Stimulated activated CD8-positive, alpha-beta memory T cell treated with anti-CD3 and anti-CD28 coated beads, Interleukin-7, amount 100 ng/mL, for 1 hour (primary cell): ENCODE data around the gene FRMD1.

ENCODE experiments used
- DNase-seq, 2 donors: peaks; one replicate each; pipeline ENCODE4 v3.0.0-alpha.2; 2020; ENCODE audit warnings: low read depth in 2 of 2

FRMD1 gene

DNA sequence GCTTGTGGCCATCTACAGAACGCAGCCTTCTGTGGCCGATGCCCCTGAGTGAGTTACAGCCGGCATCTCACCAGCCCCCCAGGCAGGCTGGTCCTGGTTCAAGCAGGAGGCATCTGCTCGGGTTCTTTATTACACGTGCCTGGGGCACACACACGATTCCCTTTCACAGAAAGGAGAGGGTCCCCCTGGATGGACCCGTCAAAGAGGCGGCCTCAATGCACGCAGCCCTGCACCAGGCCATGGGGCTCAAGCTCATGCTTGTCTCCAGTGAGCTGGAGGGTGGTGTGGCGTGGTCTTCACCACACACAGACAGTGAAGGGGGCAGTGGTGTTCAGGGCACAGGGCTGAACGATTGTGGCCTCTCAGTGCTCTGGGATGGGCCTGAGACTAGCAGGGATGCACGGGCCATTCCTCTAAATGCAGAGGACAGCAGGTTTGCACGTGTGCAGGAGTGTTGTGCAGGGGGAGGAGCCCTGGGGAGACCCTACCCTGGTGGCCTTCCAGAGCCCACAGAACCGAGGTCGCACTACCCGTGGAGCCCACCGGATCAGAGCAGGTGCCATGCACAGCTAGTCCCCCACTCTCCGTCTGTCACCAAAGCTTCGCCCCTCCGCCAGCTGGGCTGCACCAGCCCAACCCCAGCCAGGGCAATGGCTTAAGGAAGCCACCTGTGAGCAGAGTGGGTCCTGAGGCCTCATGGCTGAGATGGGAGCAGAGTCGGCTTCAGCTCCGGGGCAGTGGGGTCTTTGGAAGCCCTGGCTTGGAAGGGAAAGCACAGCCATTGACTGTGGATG is 23.1 kb downstream of the FRMD1 start:
- no peak for DNase-seq

DNA sequence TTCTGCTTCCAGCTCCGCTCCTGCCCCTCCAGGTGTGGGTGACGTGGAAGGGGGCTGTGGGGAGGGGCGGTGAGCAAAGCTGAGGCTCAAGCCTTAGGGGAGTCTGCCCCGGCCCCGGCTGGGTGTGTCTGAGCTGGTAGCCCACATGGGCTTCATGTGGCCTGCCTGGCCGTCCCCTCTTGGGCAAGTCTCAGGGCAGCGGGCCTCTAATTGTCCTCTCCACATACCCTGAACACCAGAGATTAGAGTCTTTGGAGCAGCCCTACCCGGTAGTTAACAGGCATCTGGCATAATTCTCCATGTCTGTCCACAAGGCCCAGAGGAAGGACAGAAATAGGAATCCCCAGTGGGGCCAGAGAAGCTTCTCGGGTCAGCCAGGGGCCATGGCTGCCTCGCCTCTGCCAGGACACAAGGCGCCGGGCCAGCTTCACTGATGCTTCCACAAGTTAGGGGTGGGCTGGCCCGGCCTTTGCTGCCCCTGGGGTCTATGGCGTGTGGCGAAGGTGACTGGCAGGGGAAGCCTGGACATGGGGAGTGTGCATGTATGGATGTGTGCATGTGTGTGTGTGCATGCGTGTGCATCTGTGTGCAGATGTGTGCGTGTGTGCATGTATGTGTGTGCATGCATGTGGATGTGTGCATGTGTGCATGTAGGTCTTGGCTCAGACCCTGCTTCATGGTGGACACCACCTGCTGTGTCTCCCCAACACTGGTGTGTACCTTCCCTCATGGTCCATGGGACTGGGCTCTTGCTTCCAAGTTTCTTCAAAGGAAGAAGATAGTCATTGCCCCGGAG is 24.0 kb downstream of the FRMD1 start:
- DNase-seq: no peak

DNA sequence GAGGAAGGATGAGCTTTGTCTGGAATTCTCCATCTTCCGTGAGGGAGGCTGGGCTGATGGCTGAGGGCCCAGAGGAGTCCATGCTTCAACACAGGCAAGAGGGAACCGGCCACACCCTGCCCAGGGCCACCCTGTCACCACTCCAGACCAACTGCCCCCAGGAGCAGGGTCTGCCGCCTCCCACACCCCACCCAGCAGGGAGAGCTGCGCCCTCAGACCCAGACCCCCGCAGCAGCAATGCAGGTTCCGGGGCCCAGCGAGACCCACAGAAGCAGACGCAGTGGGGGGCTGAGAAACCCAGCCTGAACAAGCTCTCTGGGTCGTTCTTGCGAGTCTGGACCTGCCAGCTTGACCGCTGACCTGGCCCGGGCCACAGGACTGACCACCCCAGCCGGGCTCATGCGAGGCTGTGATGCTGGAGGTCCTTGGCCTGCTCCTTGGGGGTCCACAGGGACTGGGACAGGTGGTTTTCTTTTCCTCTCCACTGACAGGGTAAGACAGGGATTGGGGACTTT is 25.0 kb downstream of the FRMD1 start:
- no peak for DNase-seq

DNA sequence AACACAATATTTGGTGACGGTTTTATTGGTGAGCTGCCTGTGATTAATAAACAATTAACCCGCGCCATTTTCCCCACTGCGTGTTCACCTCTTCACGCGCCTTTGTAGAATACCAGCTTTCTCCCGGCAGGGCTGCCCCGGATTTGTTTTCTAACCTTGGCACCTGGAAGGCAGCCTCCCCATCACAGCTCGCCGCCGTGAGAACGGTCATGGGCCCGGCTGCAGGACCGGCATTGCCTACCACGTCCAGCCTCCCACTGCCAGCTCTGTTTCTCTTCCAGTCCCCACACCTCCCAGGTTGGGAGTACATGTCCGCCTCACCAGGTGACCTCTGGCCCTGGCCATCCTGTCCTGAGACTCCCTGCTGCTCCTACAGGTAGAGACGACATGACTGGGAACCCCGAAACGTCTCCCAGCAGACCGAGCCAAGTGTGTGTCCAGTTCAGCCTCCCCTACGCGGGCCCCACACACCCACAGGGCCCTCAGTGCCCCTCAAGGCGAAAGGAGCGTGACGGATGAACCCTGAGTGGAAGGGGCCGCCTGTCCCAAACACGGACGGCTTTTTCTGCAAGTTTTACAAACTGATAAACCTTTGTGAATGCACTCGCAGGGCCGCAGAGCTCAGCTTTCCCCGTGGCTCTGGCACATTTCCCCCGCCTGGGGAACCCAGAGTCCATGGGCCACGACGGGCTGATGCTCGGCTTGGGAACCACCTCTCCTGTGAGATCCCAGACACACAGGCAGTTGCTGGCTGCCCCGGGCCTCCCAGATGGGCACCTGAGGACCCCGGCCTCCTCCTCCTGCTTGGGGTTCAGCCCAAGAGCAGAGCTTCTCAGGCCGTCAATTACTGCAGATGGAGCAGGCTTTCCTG is 25.7 kb downstream of the FRMD1 start:
- no peak for DNase-seq

DNA sequence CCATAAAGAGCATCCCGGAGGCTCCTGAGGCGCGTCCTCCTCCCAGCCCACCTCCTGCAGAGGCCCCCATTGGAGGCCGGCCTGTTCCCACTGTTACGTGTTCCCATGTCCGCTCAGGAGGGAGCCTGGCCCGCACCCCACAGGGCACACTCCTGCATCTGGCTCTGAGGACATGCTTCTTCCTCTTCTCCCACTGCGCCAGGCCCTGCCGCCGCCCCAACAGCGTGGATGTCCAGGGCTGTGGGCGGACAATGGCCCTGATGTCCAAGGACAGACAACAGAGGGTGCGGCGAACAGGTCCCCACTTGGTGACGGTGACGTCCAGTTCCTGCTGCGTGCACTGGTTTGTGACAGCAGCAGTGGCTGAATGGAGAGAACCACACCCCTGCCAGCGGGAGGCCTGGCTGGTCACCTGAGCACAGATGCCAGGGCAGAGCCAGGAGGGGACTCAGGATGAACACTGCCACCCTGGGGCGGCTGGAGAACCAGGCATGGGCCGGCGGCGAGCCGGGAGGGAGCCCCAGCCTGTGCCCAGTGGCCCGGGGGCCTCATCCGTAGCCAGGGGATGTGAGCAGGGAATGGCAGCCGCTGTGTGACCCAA is 26.6 kb downstream of the FRMD1 start:
- DNase-seq: no peak

DNA sequence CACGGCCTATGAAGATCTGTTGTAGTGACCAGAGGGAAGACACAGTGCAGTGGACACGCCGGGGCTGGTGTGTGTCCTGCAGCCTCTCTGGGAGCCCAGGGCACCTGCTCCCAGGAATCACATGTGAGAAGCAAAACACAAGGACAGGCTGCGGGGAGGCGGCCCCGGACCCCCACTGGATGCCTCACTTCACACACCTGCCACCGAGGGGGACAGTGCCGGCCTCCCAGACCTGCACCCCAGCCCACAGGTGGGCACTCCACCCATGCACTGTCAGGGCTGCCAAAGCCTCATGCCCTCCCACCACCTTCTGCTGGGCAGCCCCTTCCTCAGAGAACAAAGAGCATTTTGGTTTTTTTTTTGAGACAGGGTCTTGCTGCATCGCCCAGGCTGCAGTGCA is 27.4 kb downstream of the FRMD1 start:
- DNase-seq: no peak

DNA sequence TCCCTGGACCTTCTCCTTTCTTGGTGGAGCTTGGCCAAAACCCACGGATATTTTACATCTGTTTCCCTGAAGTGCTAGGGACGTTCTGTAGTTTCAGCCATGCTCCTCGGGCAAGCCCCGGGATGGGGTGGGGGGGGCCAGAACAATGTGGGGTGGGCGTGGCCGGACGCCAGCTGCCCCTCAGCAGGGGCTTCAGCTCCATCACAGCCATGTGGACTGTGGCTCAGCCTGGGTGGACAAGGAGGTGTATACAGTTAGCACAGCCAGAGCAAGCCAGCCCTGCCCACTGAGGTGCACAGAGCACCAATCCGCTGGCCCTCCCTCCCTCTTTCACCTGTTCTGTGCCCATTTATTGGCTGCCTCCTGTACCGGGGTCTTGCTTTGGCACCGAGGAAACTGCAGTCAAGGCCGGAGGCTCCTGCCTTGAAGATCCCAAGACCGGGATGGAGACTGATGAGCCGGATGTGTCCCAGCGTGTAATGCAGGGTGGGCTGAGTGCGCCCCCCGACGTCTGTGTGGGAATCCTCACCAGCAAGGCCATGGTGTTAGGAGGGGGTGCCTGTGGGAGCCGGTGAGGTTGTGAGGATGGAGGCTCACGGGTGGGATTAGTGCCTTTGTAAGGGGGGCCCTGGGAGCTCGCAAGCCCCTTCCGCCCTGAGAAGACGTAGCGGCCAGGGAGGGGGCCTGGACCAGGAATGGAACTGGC is 28.0 kb downstream of the FRMD1 start:
- no peak for DNase-seq

DNA sequence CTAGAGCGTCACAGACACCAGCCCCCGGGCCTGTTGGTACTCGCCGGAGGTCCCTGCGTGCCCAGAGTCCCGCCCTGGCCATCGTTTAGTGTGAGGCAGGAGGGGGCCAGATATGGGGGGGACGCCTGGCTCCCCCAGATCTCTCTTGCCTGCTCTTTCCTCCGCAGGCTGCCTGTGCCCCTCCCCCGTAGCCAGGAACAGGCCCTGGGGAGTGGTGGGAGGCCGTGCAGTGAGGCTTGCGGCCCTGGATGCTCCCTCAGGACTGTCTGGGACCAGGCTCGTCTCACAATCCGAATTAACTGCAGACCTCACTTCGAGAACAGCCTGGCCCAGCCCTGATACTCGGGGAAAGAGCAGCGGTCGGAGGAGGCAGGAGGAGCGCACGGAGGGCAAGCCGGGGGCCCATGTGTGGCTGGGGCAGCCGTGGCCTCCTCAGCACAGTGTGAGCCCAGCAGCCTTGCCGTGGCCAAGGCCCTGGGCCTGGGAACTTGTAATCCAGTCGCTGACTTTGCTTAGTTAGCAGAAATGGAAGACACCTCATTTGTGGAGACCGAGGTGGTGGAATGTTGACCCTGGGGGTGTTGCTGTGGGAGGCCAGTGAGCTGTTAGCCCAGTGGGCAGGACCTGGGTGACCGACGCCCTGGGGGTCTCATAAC is 28.7 kb downstream of the FRMD1 start:
- DNase-seq: no peak

DNA sequence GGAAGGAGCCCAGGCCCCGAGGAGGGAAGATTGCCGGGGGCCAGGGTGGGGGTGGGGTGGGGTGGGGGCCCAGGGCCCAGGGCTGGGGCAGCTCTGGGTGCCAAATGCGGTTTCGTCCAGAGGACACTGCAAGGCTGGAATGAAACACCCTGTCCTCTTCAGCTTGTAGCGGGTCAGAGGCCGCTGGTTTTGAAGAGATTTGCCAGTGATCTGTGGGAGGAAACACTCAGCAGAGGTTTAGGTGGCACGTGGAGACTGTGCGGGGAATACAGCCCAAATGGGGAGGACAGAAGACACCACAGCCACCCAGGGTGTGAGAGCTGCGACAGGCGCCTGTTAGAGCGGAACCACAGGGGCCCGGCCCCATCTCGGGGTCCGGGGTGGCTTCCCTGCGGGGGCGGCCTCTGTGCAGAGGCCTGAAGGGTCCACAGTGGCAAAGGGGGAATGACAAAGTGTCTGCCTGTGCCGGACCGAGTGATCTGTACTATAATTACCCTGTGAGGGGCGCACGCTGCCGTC is 29.2 kb downstream of the FRMD1 start:
- no peak for DNase-seq

DNA sequence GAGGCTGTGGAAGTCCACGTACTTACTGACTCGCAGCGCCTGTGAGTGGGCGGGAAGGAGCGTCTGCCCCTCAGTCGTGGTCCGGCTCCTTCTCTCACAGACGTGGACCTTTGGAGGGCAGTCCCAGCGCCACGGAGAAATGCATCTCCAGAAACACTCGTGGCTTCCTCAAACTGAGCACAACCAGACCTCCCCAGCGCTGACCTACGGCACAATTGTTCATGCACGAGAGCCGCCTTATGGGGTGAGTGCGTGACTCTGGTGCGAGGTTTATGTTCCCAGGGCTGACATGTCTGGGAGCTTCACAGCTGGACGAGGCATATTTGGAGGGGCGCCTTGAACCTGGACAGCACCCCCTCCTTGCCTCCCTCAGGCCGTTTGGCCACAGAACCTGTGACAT is 29.7 kb downstream of the FRMD1 start:
- no peak for DNase-seq

DNA sequence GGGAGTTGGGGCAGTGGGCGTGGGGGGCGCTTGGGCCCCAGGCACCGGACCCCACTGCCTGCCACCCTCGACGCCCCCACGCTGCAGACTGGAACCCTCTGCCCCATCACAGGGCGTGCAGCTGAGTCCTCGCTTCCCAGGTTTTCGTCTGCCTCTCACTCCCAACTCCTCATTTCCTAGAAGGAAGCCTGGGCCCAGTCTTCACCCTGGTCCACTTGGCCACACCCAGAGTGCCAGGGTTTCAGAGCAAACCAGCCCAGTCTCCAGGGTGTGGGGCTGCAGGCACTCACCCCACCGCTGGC is 30.3 kb downstream of the FRMD1 start:
- no peak for DNase-seq

DNA sequence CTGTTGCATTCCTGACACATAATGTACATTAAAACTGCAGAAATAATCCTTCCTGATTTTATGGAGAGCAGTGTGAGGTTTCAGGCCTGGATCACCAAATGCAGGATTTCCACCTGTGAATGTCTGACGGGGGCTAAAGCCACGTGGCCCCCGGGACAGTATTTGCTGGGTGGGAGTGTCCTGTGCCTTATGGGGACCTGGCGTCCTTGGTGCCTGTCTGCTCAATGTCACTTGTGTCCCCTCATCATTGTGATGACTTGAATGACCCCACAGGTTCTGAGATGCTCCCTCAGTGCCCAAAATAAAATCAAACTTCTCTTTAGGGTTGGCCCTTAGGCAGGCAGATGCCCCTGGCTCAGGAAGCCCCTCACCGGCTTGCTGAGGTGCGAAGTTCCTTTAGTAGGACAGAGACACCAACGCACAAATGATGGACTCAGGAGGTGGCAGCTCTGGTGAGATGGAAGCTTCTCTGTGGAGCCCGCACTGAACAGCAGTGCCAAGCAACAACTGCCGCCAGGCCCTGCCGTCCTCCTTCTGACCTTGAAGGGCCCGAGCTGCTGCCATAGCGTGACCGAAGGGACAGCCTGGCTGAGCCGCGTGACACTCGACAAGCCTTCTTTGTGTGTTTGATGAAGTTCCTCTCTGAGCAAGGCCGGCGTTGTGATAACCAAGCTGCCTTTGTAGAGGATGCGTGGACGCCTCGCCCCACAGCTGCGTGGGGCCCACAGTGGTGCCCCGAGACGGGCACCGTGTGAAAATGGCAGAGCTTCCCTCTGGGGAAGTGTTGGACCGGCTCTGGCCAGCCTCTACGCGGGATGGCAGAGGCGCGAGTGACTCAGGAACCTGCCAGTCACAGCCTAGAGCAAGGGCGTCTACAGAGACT is 30.9 kb downstream of the FRMD1 start:
- DNase-seq: no peak

DNA sequence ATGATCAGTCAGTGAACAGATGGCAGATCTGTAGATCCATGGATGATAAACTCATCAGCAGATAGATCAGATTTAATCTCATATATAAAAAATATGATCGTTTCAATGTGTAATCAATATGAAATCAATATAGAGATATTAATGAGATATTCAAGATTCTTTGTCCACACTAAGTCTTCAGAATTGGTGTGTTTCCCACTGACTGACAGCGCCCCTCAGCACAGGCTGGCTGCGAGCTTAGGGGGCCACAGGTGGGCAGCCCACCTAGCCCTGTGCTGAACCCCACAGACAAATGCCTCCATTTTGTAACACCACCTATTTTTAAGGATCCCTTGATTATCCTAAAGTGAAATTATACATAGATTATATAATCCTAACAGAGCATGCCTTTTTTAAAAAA is 32.3 kb downstream of the FRMD1 start:
- no peak for DNase-seq

DNA sequence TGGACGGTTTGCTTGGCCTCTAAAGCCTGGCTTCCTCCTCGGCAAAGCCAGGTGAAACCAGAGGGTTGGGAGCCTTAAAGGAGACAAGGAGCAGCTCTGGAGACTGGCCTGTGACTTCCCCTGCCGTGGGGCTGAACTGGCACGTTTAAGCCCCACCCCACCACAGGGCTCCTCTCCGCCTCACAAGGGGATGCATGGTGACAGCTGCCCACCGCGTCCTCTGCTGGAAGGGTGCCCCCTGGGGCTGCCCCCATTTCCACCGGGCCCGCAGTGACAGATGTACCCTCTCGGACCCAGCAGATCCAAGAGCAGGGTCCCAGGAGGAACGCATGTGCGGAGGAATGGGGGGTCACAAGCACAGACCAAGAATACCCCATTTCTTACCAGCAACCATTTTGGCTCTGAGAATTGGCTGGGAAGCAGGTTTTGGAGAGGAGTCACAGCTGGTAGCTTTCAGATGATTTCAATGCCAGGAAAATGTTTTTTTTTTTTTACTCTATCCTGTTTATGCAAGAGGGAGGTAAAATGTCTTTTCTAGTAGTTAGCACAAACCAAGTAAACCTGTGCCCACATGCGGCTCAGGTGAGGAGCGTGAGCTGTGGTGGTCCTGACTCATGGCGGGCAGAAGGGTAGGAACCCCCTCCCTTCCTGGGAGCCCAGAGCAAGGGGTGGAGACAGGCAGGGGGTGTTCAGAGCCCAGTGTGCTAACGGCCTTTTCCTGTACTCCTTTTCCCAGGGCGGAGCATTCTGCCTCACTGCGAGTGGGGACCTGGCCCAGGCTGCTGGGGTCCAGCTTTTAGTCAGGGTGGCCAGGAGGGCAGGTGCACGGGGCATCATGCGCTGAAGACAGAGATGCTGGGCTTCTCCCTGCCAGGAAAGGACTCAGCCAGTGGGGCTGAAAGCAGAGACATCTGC is 33.0 kb downstream of the FRMD1 start:
- DNase-seq: no peak

DNA sequence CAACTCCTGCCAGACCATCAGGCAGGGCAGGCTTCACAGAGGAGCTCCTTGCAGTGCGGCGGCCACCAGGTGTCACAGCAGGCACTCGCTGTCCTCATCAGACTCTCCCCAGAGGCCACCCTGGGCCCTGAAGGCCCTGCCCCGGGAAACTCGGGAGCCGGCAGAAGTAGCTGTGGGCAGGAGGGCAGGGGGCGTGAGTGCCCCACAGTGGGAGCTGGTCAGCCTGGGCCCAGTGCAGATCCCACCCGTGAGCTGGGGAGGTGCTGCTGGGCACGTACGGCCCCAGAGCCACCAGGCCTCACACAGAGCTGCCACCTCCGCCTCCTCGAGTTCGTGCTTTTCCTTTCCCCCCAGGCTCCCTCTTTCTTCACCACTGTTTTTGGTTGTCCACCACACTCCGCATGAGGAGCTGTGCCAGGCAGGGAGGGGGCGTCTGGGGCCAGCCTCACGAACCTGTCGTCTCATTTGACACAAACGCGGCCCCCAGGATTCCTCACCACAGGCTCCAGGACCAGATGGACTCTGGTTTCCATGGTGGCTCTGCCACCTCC is 33.8 kb downstream of the FRMD1 start:
- no peak for DNase-seq

DNA sequence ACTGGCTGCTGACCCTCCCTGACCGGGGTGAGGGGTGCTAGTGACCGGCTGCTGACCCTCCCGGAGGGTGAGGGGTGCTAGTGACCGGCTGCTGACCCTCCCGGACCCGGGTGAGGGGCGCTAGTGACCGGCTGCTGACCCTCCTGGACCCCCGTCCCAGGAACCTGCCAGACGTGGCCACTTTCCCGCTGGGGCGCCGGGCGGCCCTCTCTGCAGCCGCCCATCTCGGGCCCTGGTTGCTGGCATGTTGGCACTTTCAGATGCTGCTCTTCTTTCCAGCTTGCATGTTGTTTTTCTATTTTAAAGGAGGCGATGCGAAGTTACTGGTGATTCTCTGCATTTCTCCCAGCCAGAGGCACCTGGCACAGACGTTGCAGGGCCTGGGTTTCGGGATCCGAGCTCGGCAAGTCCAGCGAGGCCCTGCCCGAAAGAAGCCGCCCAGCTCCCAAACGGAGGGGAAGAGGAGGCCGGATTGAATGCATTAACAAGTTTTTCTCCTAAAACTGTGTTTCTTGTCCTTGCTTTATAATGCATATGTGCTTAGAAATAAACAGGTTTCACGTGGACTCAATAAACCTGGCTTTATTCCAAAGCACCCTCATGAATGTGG is 34.4 kb downstream of the FRMD1 start:
- no peak for DNase-seq

DNA sequence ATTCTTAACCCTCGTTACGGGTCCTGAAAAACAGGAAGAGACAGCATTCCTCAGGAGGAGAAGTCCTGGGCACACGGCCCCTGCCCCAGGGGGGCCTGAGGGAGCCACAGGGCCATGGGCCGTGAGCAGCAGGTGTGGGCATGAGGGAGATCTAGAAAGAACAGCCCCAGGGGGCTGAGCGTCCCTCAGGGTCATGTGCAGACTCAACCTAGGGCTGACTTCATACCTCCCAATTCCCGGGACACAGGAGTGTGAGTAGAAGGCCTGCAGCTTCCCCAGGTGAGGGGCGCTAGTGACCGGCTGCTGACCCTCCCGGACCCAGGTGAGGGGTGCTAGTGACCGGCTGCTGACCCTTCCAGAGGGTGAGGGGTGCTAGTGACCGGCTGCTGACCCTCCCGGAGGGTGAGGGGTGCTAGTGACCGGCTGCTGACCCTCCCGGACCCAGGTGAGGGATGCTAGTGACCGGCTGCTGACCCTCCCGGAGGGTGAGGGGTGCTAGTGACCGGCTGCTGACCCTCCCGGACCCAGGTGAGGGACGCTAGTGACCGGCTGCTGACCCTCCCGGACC is 35.1 kb downstream of the FRMD1 start:
- DNase-seq: no peak
